Measurements from ENCODE around the gene FGF14. TPM values are rescaled to one million over a fixed set of nuclear protein-coding genes. Genes with fewer than 3 reads are reported as not detected.

The FGF14 gene
- total RNA-seq, 1 donor from 2014 or later: not detected

DNA sequence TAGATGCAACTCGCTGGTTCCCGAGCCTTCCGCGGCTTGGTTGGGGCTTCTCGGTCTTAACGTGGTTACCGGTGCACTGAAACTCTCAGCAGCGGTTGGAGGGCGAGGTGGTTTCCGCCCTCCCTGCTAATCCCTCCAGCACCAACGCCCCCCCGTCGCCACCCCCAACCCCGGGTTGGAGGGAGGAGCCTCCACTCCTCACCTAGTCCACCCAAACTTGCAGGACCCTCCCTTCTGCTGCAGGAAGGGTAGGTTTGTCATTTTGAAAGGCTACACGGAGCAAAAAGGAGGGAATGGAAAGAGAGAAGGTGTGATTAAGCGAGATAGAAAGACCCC, 484.4 kb downstream of the FGF14 start:
- H3K9me3 ChIP-seq: no peaks in the 10 kb centered on the region
- intact Hi-C loops (cut with DNase I): no loop called here
- no peak for DNase-seq (ENCODE audit: low spot score in 2 of 2)
- H3K36me3 ChIP-seq: no peaks in the 10 kb centered on the region
- H3K4me1 ChIP-seq: peaks cover 0 to 9% of the 10 kb centered on the region in 2 donors
- TF ChIP-seq, protein P1, sequence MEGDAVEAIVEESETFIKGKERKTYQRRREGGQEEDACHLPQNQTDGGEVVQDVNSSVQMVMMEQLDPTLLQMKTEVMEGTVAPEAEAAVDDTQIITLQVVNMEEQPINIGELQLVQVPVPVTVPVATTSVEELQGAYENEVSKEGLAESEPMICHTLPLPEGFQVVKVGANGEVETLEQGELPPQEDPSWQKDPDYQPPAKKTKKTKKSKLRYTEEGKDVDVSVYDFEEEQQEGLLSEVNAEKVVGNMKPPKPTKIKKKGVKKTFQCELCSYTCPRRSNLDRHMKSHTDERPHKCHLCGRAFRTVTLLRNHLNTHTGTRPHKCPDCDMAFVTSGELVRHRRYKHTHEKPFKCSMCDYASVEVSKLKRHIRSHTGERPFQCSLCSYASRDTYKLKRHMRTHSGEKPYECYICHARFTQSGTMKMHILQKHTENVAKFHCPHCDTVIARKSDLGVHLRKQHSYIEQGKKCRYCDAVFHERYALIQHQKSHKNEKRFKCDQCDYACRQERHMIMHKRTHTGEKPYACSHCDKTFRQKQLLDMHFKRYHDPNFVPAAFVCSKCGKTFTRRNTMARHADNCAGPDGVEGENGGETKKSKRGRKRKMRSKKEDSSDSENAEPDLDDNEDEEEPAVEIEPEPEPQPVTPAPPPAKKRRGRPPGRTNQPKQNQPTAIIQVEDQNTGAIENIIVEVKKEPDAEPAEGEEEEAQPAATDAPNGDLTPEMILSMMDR (IDR thresholded peaks at IDR 0.05): no peak
- no peak overlapping the region for H3K4me3 ChIP-seq
- peaks cover 7% of the 10 kb centered on the region for H3K27me3 ChIP-seq
- H3K27ac ChIP-seq: no peak overlapping the region

DNA sequence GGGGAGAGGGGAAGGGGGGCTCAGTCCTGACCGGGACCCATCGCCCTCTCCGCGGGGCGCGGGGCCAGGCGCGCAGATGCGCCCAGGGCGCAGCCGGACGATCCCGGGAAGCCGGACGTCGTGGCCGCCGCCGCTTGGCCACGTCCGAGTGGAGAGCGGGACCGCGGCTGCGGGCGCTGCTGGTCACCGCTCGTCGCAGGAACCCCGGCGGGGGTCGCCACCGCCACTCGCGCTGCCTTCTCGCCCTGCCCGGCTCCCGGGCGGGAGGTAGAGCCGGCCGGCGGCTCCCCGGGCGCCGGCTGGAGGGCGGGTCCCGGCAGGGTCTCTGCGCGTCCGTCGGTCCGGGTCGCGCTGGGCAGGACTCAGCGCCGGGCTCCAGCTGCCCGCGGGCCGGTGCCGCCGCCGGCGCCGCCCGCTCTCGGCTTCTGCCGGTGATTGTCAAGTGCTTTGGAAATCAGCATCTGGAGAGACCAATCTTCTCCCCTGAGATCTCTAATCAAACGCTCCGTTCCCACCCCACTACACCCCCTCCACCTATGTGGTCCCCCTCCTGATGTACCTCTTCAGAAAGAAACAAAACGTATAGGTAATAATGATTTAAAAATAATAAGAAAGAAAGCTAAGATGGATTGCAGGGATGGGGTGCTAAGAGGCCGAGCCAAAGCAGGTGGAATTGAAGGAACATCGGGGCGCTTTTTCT, 484.9 kb downstream of the FGF14 start:
- Histone ChIP-seq H3K4me3 (peak overlapping the region; percentile 45 to 62), H3K27me3 (peaks cover 7% of the 10 kb centered on the region), H3K9me3 (no peaks in the 10 kb centered on the region), H3K27ac (no peak overlapping the region), H3K4me1 (peaks cover 0 to 9% of the 10 kb centered on the region in 2 donors), H3K36me3 (no peaks in the 10 kb centered on the region)
- intact Hi-C loops (cut with DNase I): no loop called here
- TF ChIP-seq, protein P1 (IDR thresholded peaks at IDR 0.05): no peak
- no peak for DNase-seq (ENCODE audit: low spot score in 2 of 2)

DNA sequence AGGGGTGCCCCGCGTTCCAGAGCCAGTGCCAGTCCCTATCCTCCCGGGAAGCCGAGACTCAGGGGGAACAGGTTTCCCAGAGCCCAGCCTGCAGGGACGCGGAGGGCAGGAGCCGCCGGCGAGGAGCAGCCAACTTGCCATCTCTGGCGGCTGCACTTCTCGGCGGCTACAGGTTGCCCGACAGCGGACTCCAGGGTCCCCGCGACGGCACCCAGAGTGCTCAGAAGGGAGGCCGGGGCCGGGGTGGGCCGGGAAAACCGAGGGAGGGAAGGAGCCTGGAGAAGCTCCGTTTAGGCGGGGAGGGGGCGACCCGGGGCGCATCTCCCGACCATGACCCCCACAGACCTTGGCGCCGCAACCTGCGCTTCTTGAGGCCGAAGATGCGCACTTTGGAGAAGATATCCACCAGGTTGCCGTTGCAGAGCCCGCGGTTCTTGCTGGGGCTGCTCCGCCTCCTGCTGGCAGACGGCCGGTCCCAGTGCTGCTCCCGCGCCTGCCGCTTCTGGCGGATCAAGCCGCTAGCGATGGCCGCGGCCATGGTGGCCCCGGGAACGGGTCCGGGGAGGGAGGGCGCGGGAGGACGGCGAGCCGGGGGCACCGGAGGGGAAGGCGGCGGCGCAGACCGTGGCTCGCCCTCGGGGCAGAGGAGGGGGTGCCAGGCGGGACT, 485.6 kb downstream of the FGF14 start:
- H3K4me3 ChIP-seq: peak overlapping the region; percentile 45 to 62
- no peak for DNase-seq (ENCODE audit: low spot score in 2 of 2)
- H3K27ac ChIP-seq: no peak overlapping the region
- peaks cover 7% of the 10 kb centered on the region for H3K27me3 ChIP-seq
- no peaks in the 10 kb centered on the region for H3K36me3 ChIP-seq
- TF ChIP-seq, protein P1 (IDR thresholded peaks at IDR 0.05): peak in 1 of 3 experiments; percentile 10
- peaks cover 0 to 9% of the 10 kb centered on the region in 2 donors for H3K4me1 ChIP-seq
- intact Hi-C loops (cut with DNase I): no loop called here
- no peaks in the 10 kb centered on the region for H3K9me3 ChIP-seq

DNA sequence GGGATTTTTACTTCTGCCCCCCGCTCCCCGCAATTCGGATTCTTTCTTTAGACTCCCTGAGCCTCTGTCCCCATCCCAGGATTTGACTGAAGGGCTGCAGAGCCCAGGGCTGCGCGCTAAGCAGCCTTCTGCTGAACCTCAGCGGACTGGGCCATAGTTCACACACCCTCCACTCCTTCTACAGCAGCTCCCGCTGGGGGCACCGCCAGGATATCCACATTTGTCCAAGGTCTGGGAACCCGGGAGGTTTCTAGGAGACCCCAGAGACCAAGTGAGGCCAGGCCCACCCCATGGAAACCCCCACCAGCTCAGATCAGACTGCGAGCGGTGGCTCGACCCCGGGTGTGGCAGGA, 486.1 kb downstream of the FGF14 start:
- Histone ChIP-seq H3K4me1 (peaks cover 0 to 9% of the 10 kb centered on the region in 2 donors), H3K27ac (no peak overlapping the region), H3K36me3 (no peaks in the 10 kb centered on the region), H3K9me3 (no peaks in the 10 kb centered on the region), H3K27me3 (peaks cover 7% of the 10 kb centered on the region), H3K4me3 (peak overlapping the region; percentile 45 to 62)
- TF ChIP-seq, protein P1 (IDR thresholded peaks at IDR 0.05): no peak
- no peak for DNase-seq (ENCODE audit: low spot score in 2 of 2)
- intact Hi-C loops (cut with DNase I): no loop called here

DNA sequence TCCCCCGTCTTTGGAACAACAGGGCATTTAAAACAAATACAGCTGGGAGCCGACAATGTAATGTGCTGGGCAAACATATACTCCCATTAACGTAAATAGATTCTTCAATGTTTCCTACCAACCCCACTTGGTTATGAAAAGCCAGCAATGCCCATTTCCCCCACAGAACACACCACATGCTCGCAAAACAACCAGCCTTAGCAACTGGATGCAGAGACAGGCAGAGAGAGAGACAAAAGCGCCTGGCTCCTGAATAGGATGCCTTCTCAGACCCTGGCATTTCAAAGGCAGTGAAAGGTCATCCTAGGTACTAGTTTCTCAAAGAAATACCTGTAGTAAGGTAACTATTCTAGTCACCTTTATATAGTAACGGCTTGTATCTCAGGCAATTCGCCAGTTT, 486.5 kb downstream of the FGF14 start:
- intact Hi-C loops (cut with DNase I): no loop called here
- H3K4me3 ChIP-seq: no peak overlapping the region
- H3K27me3 ChIP-seq: peaks cover 7% of the 10 kb centered on the region

More for the DNA sequence above, 486.5 kb downstream of the FGF14 start:
- DNase-seq (ENCODE audit: low spot score in 2 of 2): no peak
- H3K36me3 ChIP-seq: no peaks in the 10 kb centered on the region
- no peak overlapping the region for H3K27ac ChIP-seq
- H3K9me3 ChIP-seq: no peaks in the 10 kb centered on the region
- H3K4me1 ChIP-seq: peaks cover 0 to 9% of the 10 kb centered on the region in 2 donors
- TF ChIP-seq, protein P1 (IDR thresholded peaks at IDR 0.05): no peak

All from ascending aorta (tissue), 2 donors.